ENCODE measurements around the gene YTHDF1. TPM values are rescaled to one million over a fixed set of nuclear protein-coding genes. Genes with fewer than 3 reads are reported as not detected.
"Not testable (repeated sequence)": the region's sequence is repeated elsewhere in the genome, so short reads cannot be mapped to it uniquely, and the experiment has no call there.

The YTHDF1 gene
- total RNA-seq, 2 donors from 2014 or later, result 64.9 to 73.2 TPM

- Histone ChIP-seq H3K9ac (ENCODE audit: extremely low read depth, low read length, poor library complexity, severe bottlenecking) (no peak overlapping the region), H3K36me3 (ENCODE audit: control insufficient read depth, insufficient read depth, low read length) (no peaks in the 10 kb centered on the region), H3K27me3 (ENCODE audit: control insufficient read depth, insufficient read depth, low read length, poor library complexity, severe bottlenecking) (no peaks in the 10 kb centered on the region), H3K9me3 (ENCODE audit: control insufficient read depth, low read length) (no peaks in the 10 kb centered on the region), H3K4me3 (ENCODE audit: low read length) (no peak overlapping the region), H3K27ac (ENCODE audit: low read depth, low read length) (no peak overlapping the region), H3K4me1 (ENCODE audit: control insufficient read depth, insufficient read depth, low read length) (no peaks in the 10 kb centered on the region)
- Mint-ChIP-seq H3K36me3 (ENCODE audit: low read depth) (no peaks in the 10 kb centered on the region), H3K27me3 (ENCODE audit: insufficient read depth) (peaks cover 3% of the 10 kb centered on the region), H3K4me1 (no peaks in the 10 kb centered on the region), H3K27ac (no peak overlapping the region), H3K4me3 (no peak overlapping the region), H3K9me3 (no peaks in the 10 kb centered on the region)
- WGBS, 2 experiments (ENCODE audit: insufficient coverage in 1 of 2, insufficient read length in 1 of 2), result 86 to 90% methylated on average over 8 to 10 of the region's 10 CpGs
- DNase-seq, result no peak
- no peak for TF ChIP-seq CTCF (conservative IDR thresholded peaks at IDR 0.05)
Observed at GRCh38 chr20:63160641-63161175, 55.2 kb downstream of the YTHDF1 start.

GRCh38 chr20:63159826-63160640, 55.9 kb downstream of the YTHDF1 start:
- H3K4me1 ChIP-seq (ENCODE audit: control insufficient read depth, insufficient read depth, low read length), result no peaks in the 10 kb centered on the region
- Mint-ChIP-seq H3K4me1 (no peaks in the 10 kb centered on the region), H3K27ac (no peak overlapping the region), H3K36me3 (ENCODE audit: low read depth) (no peaks in the 10 kb centered on the region), H3K27me3 (ENCODE audit: insufficient read depth) (peaks cover 3% of the 10 kb centered on the region), H3K4me3 (no peak overlapping the region), H3K9me3 (no peaks in the 10 kb centered on the region)
- WGBS, 2 experiments (ENCODE audit: insufficient coverage in 1 of 2, insufficient read length in 1 of 2), result 89 to 94% methylated on average over 7 to 10 of the region's 10 CpGs
- DNase-seq, result no peak
- H3K4me3 ChIP-seq (ENCODE audit: low read length), result no peak overlapping the region
- no peaks in the 10 kb centered on the region for H3K27me3 ChIP-seq (ENCODE audit: control insufficient read depth, insufficient read depth, low read length, poor library complexity, severe bottlenecking)
- no peaks in the 10 kb centered on the region for H3K36me3 ChIP-seq (ENCODE audit: control insufficient read depth, insufficient read depth, low read length)
- no peaks in the 10 kb centered on the region for H3K9me3 ChIP-seq (ENCODE audit: control insufficient read depth, low read length)
- H3K9ac ChIP-seq (ENCODE audit: extremely low read depth, low read length, poor library complexity, severe bottlenecking), result no peak overlapping the region
- TF ChIP-seq CTCF (conservative IDR thresholded peaks at IDR 0.05), result no peak
- no peak overlapping the region for H3K27ac ChIP-seq (ENCODE audit: low read depth, low read length)

GRCh38 chr20:63159251-63159650, 56.7 kb downstream of the YTHDF1 start:
- not testable (repeated sequence) for H3K27ac Mint-ChIP-seq; H3K4me1 ChIP-seq (ENCODE audit: control insufficient read depth, insufficient read depth, low read length); H3K27me3 ChIP-seq (ENCODE audit: control insufficient read depth, insufficient read depth, low read length, poor library complexity, severe bottlenecking); DNase-seq; H3K9me3 Mint-ChIP-seq; H3K4me3 ChIP-seq (ENCODE audit: low read length); H3K36me3 ChIP-seq (ENCODE audit: control insufficient read depth, insufficient read depth, low read length); H3K4me3 Mint-ChIP-seq; H3K27ac ChIP-seq (ENCODE audit: low read depth, low read length); H3K27me3 Mint-ChIP-seq (ENCODE audit: insufficient read depth); H3K4me1 Mint-ChIP-seq; H3K9ac ChIP-seq (ENCODE audit: extremely low read depth, low read length, poor library complexity, severe bottlenecking); H3K9me3 ChIP-seq (ENCODE audit: control insufficient read depth, low read length); H3K36me3 Mint-ChIP-seq (ENCODE audit: low read depth)
- 89 to 90% methylated on average over 17 to 20 of the region's 20 CpGs for WGBS, 2 experiments (ENCODE audit: insufficient coverage in 1 of 2, insufficient read length in 1 of 2)
